Posterior vena cava (tissue), 2 donors: ENCODE measurements around the gene YOD1. TPM values are rescaled to one million over a fixed set of nuclear protein-coding genes. Genes with fewer than 3 reads are reported as not detected.

Source experiments
- DNase-seq: peaks from one replicate; pipeline ENCODE4 v3.0.0-alpha.2; 2020; ENCODE audit warnings: low spot score
- intact Hi-C, 2 donors: fragments of 100-400 bp; cut with DNase I; formaldehyde crosslinking; loops; one replicate each; pipeline versions ENCODE4 v1.14.1 to v1.14.2; 2022 to 2023
- total RNA-seq, 2 donors: library from RNA; stranded (reverse); fragmentation: NEBNext Ultra II Directional; extraction: Animal tissue kit (Norgen Biotek cat#: 25700); gene quantifications; one replicate each; pipeline ENCODE4 v1.2.1, GENCODE V29; 2021
- donor health status: DM: yes; HTN: yes; CAD: no.
- donor health status: DM: yes; HTN: yes; CAD: no.

YOD1 gene
- total RNA-seq, 2 donors from 2014 or later: 6.6 to 7.0 TPM

- intact Hi-C loops: no loop called here
- no peak for DNase-seq
Measured at GRCh38 chr1:207031632-207032264, 19.3 kb downstream of the YOD1 start.

DNA sequence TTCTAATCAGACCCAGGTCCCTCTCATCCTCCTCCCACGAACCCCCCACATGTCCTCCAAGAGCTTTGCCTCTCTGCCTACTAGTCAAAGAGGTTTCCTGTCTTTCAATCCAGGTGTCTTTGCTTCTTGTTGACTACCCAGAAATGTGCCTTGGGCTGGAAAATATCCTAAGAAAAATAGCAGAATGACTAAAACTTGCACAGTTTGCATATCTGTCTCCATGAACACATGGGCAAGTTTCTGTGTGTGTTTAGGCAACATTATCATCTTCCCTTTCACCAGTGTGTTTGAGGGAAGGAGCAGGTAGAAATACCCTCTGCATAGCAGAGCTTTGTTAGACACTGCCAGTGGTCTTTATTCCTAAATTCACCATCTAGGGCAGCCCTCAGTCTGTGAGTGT is 20.0 kb downstream of the YOD1 start:
- no peak for DNase-seq
- intact Hi-C loops: no loop called here

DNA sequence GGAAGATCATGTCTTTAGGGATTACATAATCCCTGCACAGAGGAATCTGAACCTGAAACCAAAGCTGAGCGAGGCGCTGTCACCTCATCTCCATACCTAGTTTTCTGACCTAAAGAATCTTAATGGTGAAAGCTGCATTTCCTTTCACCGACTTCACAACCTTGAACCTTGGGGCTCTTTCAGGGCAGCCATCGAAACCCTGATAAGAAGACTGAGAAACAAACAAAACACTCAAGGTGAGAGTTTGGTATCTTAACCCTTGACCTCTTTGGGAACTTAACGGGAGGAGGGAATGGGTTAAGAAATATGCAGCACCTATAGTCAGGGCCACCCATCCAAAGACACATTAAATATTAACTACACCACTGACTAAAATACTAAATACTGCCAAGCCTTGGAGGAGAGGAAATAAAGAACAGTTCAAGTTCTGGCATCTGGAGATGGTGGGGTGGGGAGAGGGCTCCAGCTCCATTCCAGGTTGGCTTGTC is 20.4 kb downstream of the YOD1 start:
- intact Hi-C loops: no loop called here
- DNase-seq: no peak

GRCh38 chr1:207029701-207030521 is 21.1 kb downstream of the YOD1 start:
- DNase-seq: no peak
- intact Hi-C loops: no loop called here

DNA sequence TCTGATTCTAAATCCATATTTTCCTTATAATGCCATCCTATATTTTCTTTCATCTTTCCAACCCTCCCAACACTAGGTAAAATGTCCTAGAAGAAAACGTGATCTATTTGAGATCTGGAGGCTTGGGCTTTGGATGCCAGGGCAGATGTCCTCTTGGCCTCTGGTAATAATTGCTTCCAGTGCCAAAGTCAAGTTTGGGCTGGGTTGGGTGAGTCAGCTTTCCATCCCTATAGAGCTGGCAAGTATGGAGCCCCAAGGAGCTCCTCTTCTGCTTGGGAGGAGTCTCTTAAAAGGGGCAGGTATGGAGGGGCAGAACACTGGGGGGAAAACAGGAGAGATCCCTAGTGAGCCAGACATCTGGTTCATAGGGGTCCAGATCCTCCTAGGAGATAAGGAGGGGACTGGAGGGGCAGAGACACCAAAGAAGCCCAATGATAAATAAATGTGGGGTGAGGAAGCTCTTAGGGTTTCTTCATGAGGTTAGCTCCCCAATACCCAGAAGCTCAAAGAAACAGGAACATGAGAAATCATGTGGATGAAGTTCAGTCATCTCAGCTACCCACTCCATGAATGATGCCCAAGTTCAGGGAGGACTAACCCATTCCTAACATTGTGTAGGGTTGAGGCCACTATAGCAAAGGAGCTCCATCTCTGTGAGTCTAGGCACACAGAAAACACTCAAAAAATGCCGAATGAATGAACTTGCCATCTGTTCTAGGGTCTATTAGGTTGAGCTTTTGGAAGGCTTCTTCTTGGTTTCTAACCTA is 21.9 kb downstream of the YOD1 start:
- DNase-seq: no peak
- intact Hi-C loops: no loop called here

DNA sequence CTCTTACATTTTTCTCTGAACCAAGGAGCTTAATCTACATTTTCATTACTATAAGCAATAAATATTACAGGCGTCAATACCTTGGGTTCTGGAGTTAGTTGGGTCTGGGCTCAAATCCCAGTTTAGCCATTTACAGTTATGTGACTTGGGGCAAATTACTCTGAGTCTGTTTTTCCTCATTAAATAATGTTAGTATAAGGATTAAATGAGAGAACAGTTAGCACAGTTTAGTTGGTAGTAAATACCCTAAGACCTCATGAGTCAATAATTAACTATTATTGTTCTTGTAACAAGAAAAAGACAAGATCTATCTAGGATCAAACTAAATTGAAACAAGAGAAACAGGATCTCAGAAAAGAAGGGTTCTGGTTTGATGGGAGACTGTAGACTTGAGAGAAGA is 23.1 kb downstream of the YOD1 start:
- intact Hi-C loops: no loop called here
- DNase-seq: no peak

- intact Hi-C loops: no loop called here
Measured at GRCh38 chr1:207027206-207027777, 23.7 kb downstream of the YOD1 start.

DNA sequence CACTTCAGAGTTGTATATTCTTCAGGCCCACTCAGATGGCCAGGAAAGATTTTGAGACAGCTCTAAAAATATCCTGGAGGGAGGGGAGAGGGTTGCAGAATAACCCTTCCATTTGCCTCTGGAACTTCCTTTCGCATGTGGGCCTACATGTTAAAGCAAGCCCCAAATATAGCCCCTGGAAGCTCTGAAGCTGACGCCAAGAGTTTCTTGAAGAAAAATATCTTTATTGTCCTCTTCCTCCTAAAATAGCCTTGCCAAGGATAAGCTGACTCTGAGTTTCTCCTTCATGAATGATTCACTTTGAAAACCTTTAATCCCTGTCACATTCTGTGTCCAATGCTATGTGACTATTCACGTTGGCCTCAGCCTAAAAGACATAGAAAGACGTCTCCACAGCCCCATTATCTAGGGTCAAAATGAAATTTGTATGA is 24.9 kb downstream of the YOD1 start:
- intact Hi-C loops: no loop called here
- no peak for DNase-seq

More at GRCh38 chr1:207027206-207027777, 23.7 kb downstream of the YOD1 start:
- DNase-seq: no peak

- intact Hi-C loops: no loop called here
- DNase-seq: no peak
Measured at GRCh38 chr1:207025146-207025880, 25.7 kb downstream of the YOD1 start.

GRCh38 chr1:207024202-207025145 is 26.5 kb downstream of the YOD1 start:
- DNase-seq: no peak
- intact Hi-C loops: no loop called here

GRCh38 chr1:207022996-207023679 is 27.9 kb downstream of the YOD1 start:
- intact Hi-C loops: no loop called here
- DNase-seq: no peak

GRCh38 chr1:207021876-207022596 is 29.0 kb downstream of the YOD1 start:
- no peak for DNase-seq
- intact Hi-C loops: no loop called here

- DNase-seq: no peak
- intact Hi-C loops: no loop called here
Measured at GRCh38 chr1:207021139-207021861, 29.7 kb downstream of the YOD1 start.

- DNase-seq: no peak
Measured at GRCh38 chr1:207020709-207021107, 30.3 kb downstream of the YOD1 start.

GRCh38 chr1:207020065-207020708 is 30.8 kb downstream of the YOD1 start:
- intact Hi-C loops: no loop called here
- DNase-seq: no peak

More at GRCh38 chr1:207020709-207021107, 30.3 kb downstream of the YOD1 start:
- intact Hi-C loops: no loop called here

DNA sequence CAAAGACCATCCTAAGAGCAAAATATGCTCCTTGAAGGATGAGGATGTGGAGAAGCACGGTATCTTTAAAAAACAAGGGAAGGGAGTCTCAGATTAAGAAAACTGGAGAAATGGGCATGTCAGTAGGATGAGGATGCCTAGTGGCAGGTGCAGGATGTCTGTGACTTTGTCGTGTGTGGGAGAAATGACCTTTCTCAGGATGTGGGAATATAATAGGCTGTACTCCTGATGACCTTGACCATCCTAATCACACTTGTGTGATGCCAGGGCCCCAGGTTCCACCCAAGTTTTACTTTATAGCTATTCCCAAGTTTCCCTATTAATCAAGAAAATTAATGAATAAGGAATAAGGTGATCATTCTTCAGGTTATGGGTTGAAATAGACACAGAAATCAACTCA is 31.3 kb downstream of the YOD1 start:
- intact Hi-C loops: no loop called here
- DNase-seq: no peak
